Right kidney (tissue), 1 donor: ENCODE measurements around the gene ANKRD9.

ENCODE experiments used
- DNase-seq: peaks from one replicate; pipeline ENCODE4 v3.0.0-alpha.2; 2016

ANKRD9 gene

GRCh38 chr14:102499401-102500157, 10.0 kb downstream of the ANKRD9 start:
- no peak for DNase-seq

- DNase-seq = no peak
Measured at GRCh38 chr14:102498678-102499265, 10.8 kb downstream of the ANKRD9 start.

GRCh38 chr14:102497998-102498677, 11.4 kb downstream of the ANKRD9 start:
- DNase-seq = no peak

GRCh38 chr14:102496958-102497744, 12.4 kb downstream of the ANKRD9 start:
- no peak for DNase-seq

- no peak for DNase-seq
Measured at GRCh38 chr14:102496331-102496691, 13.3 kb downstream of the ANKRD9 start.

GRCh38 chr14:102495491-102496330, 13.9 kb downstream of the ANKRD9 start:
- DNase-seq = no peak

GRCh38 chr14:102493585-102493984, 16.0 kb downstream of the ANKRD9 start:
- no peak for DNase-seq

GRCh38 chr14:102493096-102493495, 16.5 kb downstream of the ANKRD9 start:
- DNase-seq = no peak

- no peak for DNase-seq
Measured at GRCh38 chr14:102492531-102492910, 17.1 kb downstream of the ANKRD9 start.

GRCh38 chr14:102491786-102492530, 17.6 kb downstream of the ANKRD9 start:
- no peak for DNase-seq

- no peak for DNase-seq
Measured at GRCh38 chr14:102491366-102491765, 18.2 kb downstream of the ANKRD9 start.

GRCh38 chr14:102490456-102490855, 19.1 kb downstream of the ANKRD9 start:
- no peak for DNase-seq

- DNase-seq = no peak
Measured at GRCh38 chr14:102487204-102487577, 22.4 kb downstream of the ANKRD9 start.

- DNase-seq = no peak
Measured at GRCh38 chr14:102486513-102487203, 22.9 kb downstream of the ANKRD9 start.

GRCh38 chr14:102485693-102486512, 23.7 kb downstream of the ANKRD9 start:
- no peak for DNase-seq

GRCh38 chr14:102484316-102484715, 25.3 kb downstream of the ANKRD9 start:
- no peak for DNase-seq

- DNase-seq = no peak
Measured at GRCh38 chr14:102481791-102482238, 27.8 kb downstream of the ANKRD9 start.

- DNase-seq = no peak
Measured at GRCh38 chr14:102481371-102481770, 28.2 kb downstream of the ANKRD9 start.

- no peak for DNase-seq
Measured at GRCh38 chr14:102479777-102480176, 29.8 kb downstream of the ANKRD9 start.

- DNase-seq = no peak
Measured at GRCh38 chr14:102479107-102479506, 30.5 kb downstream of the ANKRD9 start.
